ENCODE data around the gene HBA2. TPM values are rescaled to one million over a fixed set of nuclear protein-coding genes. Genes with fewer than 3 reads are reported as not detected.
A peak's percentile ranks its signal among the peaks of the same experiment; 100 is the strongest.

HBA2 gene
- total RNA-seq, 1 donor from 2014 or later = 232 TPM

DNA sequence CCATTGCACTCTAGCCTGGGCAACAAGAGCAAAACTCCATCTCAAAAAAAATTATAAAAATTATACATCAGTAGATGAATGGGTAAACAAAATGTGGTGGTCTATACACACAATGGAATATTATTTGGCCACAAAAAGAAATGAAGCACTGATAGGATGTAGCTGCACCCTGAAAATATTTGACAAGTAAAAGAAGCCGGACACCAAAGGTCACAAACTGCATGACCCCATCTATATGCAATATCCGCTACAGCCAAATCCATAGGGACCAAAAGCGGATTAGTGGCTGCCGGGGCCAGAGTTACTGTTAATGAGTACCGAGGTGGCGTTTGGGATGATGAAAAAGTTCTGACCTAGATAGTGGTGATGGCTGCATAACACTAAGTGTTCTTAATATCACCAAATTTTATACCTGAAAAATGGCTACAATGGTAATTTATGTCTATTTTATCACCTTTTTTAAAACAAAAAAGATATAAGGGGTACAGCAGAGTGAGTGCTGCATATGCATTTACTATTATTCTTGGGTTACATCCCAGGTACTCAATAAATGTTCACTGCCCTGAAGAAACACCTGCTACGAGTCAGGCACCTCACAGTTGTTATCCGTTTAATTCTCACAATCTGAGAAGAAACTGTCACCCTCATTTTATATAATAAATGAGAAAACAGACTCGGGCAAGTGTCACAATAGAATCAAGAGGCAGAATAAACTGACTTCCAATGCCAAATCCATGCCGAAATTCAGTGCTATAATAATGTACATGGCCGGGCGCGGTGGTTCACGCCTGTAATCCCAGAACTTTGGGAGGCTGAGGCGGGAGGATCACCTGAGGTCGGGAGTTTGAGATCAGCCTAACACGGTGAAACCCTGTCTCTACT is 6.8 kb downstream of the HBA2 start:
- intact Hi-C loops (cut with DNase I) = no loop called here
- TF ChIP-seq, protein P1, sequence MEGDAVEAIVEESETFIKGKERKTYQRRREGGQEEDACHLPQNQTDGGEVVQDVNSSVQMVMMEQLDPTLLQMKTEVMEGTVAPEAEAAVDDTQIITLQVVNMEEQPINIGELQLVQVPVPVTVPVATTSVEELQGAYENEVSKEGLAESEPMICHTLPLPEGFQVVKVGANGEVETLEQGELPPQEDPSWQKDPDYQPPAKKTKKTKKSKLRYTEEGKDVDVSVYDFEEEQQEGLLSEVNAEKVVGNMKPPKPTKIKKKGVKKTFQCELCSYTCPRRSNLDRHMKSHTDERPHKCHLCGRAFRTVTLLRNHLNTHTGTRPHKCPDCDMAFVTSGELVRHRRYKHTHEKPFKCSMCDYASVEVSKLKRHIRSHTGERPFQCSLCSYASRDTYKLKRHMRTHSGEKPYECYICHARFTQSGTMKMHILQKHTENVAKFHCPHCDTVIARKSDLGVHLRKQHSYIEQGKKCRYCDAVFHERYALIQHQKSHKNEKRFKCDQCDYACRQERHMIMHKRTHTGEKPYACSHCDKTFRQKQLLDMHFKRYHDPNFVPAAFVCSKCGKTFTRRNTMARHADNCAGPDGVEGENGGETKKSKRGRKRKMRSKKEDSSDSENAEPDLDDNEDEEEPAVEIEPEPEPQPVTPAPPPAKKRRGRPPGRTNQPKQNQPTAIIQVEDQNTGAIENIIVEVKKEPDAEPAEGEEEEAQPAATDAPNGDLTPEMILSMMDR (IDR thresholded peaks at IDR 0.05) = no peak
- H3K27ac ChIP-seq = no peak overlapping the region
- DNase-seq = no peak
- no peaks in the 10 kb centered on the region for H3K9me3 ChIP-seq
- peaks cover 59% of the 10 kb centered on the region for H3K27me3 ChIP-seq (ENCODE audit: low read depth)
- no peak overlapping the region for H3K4me3 ChIP-seq
- ATAC-seq = no peak
- H3K36me3 ChIP-seq = no peaks in the 10 kb centered on the region
- peaks cover 22% of the 10 kb centered on the region for H3K4me1 ChIP-seq

DNA sequence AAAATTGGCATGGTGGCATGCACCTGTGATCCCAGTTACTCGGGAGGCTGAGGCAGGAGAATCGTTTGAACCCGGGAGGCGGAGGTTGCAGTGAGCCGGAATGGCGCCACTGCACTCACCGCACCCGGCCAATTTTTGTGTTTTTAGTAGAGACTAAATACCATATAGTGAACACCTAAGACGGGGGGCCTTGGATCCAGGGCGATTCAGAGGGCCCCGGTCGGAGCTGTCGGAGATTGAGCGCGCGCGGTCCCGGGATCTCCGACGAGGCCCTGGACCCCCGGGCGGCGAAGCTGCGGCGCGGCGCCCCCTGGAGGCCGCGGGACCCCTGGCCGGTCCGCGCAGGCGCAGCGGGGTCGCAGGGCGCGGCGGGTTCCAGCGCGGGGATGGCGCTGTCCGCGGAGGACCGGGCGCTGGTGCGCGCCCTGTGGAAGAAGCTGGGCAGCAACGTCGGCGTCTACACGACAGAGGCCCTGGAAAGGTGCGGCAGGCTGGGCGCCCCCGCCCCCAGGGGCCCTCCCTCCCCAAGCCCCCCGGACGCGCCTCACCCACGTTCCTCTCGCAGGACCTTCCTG is 7.5 kb downstream of the HBA2 start, which contains the start of gene HBQ1:
Gene HBQ1 (plus strand): TSS at position 359 of the 575 bp plus-strand sequence. CDS start 28 bp downstream, at position 387.
- no peak for DNase-seq

DNA sequence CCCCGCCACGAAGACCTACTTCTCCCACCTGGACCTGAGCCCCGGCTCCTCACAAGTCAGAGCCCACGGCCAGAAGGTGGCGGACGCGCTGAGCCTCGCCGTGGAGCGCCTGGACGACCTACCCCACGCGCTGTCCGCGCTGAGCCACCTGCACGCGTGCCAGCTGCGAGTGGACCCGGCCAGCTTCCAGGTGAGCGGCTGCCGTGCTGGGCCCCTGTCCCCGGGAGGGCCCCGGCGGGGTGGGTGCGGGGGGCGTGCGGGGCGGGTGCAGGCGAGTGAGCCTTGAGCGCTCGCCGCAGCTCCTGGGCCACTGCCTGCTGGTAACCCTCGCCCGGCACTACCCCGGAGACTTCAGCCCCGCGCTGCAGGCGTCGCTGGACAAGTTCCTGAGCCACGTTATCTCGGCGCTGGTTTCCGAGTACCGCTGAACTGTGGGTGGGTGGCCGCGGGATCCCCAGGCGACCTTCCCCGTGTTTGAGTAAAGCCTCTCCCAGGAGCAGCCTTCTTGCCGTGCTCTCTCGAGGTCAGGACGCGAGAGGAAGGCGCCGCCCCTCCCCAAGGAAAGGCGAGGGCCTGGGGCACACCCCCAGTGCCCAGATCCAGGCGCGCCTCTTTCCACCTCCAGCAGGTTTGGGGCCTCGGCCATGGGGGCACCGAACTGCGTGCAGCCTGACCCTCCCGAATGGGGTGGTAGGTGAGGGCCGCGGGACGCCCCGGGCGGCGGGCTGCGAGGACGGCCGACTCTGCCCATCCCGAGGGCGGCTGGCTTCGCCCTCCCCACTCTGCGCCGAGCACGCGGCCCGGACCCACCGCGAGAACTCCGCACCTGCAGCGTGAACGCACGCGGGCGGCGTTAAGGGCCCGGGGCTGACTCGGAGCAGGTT is 8.2 kb downstream of the HBA2 start:
- H3K4me1 ChIP-seq = peaks cover 22% of the 10 kb centered on the region
- H3K9me3 ChIP-seq = no peaks in the 10 kb centered on the region
- TF ChIP-seq, protein P1 (IDR thresholded peaks at IDR 0.05) = no peak
- intact Hi-C loops (cut with DNase I) = no loop called here
- peaks cover 45% of the 10 kb centered on the region for H3K27me3 ChIP-seq (ENCODE audit: low read depth)
- peak; percentile 89 to 95 for ATAC-seq
- DNase-seq = peak; percentile 88
- peak overlapping the region; percentile 47 for H3K4me3 ChIP-seq
- no peak overlapping the region for H3K27ac ChIP-seq
- no peaks in the 10 kb centered on the region for H3K36me3 ChIP-seq

More for the DNA sequence above, 7.5 kb downstream of the HBA2 start, which contains the start of gene HBQ1:
- peak; percentile 23 to 42 for ATAC-seq
- Histone ChIP-seq H3K36me3 (no peaks in the 10 kb centered on the region), H3K9me3 (no peaks in the 10 kb centered on the region), H3K4me3 (peak within 1 kb of the TSS; percentile 47), H3K27me3 (ENCODE audit: low read depth) (peaks cover 52% of the 10 kb centered on the region), H3K4me1 (peaks cover 22% of the 10 kb centered on the region), H3K27ac (no peak within 1 kb of the TSS)
- TF ChIP-seq, protein P1 (IDR thresholded peaks at IDR 0.05) = peak; percentile 36
- intact Hi-C loops (cut with DNase I) = no loop called here

DNA sequence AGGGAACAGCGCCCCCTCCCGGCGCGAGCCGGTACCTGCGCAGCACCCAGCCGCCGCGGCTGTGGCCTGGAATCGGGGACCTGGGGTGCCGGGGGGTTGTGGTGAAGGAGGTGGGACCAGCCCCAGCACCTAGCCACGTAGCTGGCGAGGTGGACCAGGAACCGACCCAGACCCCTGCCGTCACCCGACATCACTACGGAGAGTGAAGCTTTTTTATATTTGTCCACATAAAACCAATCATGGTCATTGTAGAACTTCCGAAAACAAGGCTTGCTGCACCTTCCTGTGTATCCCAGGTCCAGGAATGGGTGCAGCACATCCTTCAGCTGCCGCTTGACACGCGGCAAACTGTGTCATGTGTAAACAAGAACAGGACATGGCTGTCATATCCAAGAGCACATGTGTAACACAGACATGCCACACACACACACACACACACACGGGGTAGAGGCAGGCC is 8.9 kb downstream of the HBA2 start:
- Histone ChIP-seq H3K27ac (no peak overlapping the region), H3K4me1 (peaks cover 22% of the 10 kb centered on the region), H3K36me3 (no peaks in the 10 kb centered on the region), H3K4me3 (peak overlapping the region; percentile 47), H3K27me3 (ENCODE audit: low read depth) (peaks cover 43% of the 10 kb centered on the region), H3K9me3 (no peaks in the 10 kb centered on the region)
- TF ChIP-seq, protein P1 (IDR thresholded peaks at IDR 0.05) = peak; percentile 99
- ATAC-seq = no peak
- DNase-seq = no peak
- intact Hi-C loops (cut with DNase I) = no loop called here

DNA sequence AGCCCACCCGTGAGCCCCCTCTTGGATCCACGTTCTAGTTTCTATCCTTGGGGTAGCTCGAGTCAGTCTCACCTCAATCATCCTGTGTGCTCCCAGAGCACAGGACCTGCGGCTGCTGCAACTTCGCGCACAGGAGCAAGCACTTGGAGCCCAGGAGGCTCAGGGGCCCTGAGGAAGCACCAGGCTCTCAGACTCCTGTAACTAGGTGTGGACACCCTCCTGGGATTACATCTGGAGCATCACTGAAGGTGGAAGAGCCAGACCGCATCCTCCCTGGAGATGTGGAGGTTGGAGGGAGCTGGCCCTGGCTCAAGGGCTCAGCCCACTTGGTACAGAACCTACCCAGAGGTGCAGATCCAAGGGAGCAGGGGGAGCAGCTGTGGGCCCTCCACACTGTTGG is 10.3 kb downstream of the HBA2 start:
- Histone ChIP-seq H3K4me3 (no peak overlapping the region), H3K4me1 (peaks cover 22% of the 10 kb centered on the region), H3K36me3 (peaks cover 9% of the 10 kb centered on the region), H3K27me3 (ENCODE audit: low read depth) (peaks cover 33% of the 10 kb centered on the region), H3K27ac (no peak overlapping the region), H3K9me3 (no peaks in the 10 kb centered on the region)
- DNase-seq (no peak), ATAC-seq (no peak)
- TF ChIP-seq, protein P1 (IDR thresholded peaks at IDR 0.05) = no peak
- intact Hi-C loops (cut with DNase I) = no loop called here

Data from lower lobe of right lung (tissue), 2 donors.